ENCODE results near the gene SPPL3.
"Not testable (repeated sequence)": the region's sequence is repeated elsewhere in the genome, so short reads cannot be mapped to it uniquely, and the experiment has no call there.

SPPL3 gene

GRCh38 chr12:120820884-120821510 is 83.2 kb downstream of the SPPL3 start:
- DNase-seq (ENCODE audit: low read depth in 2 of 2), result peak; percentile 26 to 34

- no peak for DNase-seq (ENCODE audit: low read depth in 2 of 2)
These were observed 85.7 kb downstream of the SPPL3 start for GRCh38 chr12:120818416-120818815.

- DNase-seq (ENCODE audit: low read depth in 2 of 2), result no peak
These were observed 86.4 kb downstream of the SPPL3 start for GRCh38 chr12:120817559-120818330.

GRCh38 chr12:120816363-120816762 is 87.8 kb downstream of the SPPL3 start:
- DNase-seq (ENCODE audit: low read depth in 2 of 2), result no peak

GRCh38 chr12:120814903-120815429 is 89.2 kb downstream of the SPPL3 start:
- no peak for DNase-seq (ENCODE audit: low read depth in 2 of 2)

DNA sequence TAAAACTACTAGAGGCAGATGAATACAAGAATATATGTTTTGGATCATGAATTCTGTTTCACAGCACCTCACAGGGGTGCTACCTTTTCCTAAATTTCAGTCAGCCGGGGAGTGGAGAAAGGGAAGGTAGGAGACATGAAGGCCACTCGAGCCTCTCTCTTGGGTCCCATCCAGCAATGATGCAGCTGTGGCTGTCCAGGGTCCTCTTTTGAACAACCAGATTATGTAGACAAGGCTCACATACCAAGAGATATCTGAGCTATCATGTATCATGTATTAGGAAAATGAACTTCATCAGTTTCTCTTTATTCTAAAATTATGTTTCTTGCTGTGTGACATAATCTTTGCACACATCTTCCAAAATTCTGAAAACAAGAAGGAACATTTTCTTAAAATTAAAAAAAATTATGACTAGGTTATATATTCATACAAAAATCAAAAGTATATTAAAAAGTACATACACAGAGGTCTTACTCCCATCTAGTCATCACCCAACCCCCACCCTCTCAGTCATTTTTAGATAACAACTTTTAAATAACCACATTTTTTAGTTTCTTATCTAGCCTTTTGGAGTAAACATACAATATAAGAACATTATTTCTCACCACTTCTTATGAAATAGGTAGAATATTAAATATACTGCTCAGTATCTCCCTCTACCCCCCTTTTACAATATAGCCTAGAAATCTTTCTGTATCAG is 89.8 kb downstream of the SPPL3 start:
- no peak for DNase-seq (ENCODE audit: low read depth in 2 of 2)

DNA sequence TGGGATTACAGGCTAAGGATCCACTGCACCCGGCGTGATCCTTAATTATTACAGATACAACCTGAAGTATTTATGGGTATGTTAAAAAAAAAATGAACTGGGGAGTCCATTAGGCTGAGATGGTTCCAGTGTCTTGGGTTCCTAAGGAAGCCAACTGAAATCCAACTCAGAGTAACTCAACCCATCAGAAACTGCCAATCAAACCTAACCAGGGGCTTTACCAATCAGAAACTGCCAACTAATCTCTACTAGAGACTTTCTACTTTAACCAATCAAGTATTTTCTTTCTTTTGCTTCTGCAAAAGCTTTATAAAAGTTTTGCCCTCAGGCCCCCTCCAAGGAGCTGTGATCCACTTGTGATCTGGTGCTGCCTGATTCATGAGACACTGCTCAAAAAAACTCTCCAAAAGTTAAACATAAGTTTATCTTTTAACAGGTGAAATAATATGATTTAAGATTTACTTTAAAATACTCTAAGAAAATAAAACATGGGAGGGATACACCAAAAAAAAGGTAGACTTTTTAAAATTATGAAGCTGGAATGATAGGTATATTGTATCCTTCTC is 90.5 kb downstream of the SPPL3 start:
- no peak for DNase-seq (ENCODE audit: low read depth in 2 of 2)

- DNase-seq (ENCODE audit: low read depth in 2 of 2), result no peak
These were observed 94.1 kb downstream of the SPPL3 start for GRCh38 chr12:120810021-120810420.

- DNase-seq (ENCODE audit: low read depth in 2 of 2), result no peak
These were observed 99.7 kb downstream of the SPPL3 start for GRCh38 chr12:120804428-120804827.

GRCh38 chr12:120801146-120801545 is 103.0 kb downstream of the SPPL3 start:
- no peak for DNase-seq (ENCODE audit: low read depth in 2 of 2)

- DNase-seq (ENCODE audit: low read depth in 2 of 2), result no peak
These were observed 103.5 kb downstream of the SPPL3 start for GRCh38 chr12:120800665-120801064.

DNA sequence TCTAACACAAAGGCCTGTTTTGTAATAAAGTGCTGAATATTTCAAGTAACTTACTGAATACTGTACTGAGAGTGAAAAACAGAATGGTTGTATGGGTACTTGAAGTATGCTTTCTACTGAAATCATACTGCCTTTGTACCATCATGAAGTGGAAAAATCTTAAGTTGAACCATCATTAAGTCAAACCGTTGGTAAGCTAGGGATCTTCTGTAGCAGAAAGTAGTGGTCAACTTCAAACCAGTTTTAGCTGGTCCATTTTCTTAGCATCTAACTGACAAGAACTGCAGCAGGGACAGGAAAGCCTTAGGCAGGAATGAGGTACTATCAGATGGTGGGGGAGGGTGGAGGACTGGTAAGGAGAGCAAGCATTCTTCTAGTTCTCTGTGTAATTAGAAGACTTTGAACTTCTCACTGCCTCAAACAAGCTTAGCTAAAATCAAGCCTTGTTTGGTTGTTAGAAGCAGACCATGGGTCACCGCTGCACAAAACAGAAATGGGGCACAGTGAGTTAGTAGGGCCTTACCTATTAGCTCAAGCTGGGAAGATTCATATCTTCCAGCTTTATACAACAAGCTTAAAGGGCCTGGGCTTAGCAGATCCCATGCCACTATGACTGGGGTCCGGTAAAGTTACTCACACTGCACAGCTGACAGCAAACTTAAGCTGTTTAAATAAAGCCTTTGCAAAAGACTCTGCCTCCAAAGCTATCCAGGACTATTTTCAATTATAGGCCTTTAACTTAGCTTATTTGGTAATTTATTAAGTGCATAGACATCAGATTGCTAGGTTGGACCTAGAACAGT is 104.7 kb downstream of the SPPL3 start:
- no peak for DNase-seq (ENCODE audit: low read depth in 2 of 2)

- DNase-seq (ENCODE audit: low read depth in 2 of 2), result no peak
These were observed 105.5 kb downstream of the SPPL3 start for GRCh38 chr12:120798696-120799095.

DNA sequence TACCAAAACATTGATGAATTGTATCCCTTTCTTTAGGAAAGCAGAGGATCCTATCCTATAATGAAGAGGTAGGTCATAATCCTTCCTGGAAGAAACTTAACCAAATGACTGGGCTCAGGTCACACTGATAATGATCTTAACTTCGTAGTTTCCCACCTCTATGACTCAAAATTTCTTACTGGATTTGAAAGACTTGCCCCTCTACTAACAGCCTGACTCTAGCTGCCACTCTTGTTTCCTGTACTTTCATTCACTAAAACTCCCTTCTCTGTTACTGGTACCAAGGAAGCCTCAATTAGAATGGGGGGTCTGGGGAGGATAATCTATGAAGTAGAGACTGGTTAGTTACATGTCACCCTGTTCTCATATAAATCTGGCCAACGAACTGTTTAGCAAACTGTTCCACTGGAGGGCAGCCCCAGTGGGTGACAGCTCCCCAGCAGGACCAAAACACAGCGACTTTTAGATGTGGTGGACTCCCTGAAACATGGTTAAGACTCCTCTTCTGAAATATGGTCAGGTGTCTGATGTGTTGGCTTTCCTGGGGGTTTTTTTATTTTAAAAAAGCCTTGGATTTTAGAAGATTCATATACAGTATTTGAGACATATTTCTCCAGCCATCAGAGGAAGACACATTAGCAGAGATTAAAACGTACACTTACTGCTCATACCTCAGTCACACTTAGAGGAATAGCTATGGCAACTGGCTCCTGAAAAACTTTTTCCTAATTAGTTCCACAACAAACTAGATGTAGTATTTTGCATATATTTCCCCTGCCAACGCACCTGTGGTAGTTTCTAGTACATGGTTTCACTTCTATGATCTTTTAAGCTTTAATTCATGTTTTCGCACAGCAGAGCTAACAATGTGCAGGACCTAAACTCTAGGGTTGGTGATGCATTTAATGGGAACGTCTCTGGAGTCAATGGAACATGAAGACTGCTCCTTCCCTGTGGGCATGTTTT is 106.2 kb downstream of the SPPL3 start:
- DNase-seq (ENCODE audit: low read depth in 2 of 2), result no peak

DNA sequence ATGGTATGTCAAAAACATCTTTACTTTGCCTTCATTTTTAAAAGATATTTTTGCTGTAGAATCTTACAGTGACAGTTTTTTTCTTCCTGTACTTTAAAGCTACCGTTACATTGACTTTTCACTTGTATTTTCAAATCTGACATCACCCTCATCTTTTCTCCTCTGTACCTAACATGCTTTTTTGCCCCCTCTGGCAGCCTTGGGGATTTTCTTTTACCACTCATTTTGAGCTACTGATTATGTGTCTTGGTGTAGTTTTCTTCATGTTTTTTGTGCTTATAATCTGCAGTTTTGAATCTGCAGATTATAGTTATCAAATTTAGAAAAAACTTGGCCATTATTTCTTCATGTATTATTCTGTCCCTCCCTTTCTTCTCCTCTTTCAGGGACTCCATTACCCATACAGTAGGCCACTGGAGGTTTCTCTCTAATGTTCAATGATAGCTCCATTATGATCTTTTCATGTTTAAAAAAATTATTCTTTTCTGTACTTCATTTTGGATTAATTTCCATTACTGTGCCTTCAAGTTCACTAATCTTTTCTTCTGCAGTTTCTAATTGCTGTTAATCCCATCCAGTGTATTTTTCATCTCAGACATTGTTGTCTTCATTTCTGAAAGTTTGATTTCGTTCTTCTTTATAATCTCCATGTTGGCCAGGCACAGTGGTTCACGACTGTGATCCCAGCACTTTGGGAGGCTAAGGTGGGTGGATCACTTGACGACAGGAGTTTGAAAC is 108.5 kb downstream of the SPPL3 start:
- DNase-seq (ENCODE audit: low read depth in 2 of 2), result no peak

GRCh38 chr12:120793357-120793756 is 110.8 kb downstream of the SPPL3 start:
- DNase-seq (ENCODE audit: low read depth in 2 of 2), result no peak

- not testable (repeated sequence) for DNase-seq (ENCODE audit: low read depth in 2 of 2)
These were observed 111.7 kb downstream of the SPPL3 start for GRCh38 chr12:120792456-120792855.

- no peak for DNase-seq (ENCODE audit: low read depth in 2 of 2)
These were observed 112.4 kb downstream of the SPPL3 start for GRCh38 chr12:120791669-120792176.

DNA sequence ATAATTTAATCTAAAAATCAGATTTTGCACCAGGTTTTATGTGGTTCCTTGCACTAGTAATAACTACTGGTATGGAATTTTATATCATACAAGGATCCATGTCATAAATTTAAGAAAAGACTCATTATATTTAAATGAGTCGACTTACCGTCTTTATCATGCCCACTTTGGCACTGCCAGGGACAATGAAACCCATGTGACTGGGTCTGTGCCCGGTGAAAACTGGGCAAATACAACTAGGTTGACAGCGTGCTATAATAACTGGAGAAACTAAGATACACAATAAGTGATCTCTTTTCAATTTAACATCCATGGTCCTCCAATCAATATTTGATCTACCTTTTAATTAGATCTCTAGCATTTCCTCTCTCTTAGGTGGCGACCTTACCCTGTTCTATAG is 114.0 kb downstream of the SPPL3 start:
- DNase-seq (ENCODE audit: low read depth in 2 of 2), result no peak
